HG03097 (cell line): ENCODE data around the gene ZDHHC4.

Experiments
- ATAC-seq: cut with Tn5 transposase; IDR thresholded peaks from one replicate; pipeline ENCODE4 v1.9.1; 2021; ENCODE audit not compliant: unreplicated experiment, low FRiP score

The ZDHHC4 gene

GRCh38 chr7:6604458-6604857, 27.2 kb downstream of the ZDHHC4 start:
- no peak for ATAC-seq

DNA sequence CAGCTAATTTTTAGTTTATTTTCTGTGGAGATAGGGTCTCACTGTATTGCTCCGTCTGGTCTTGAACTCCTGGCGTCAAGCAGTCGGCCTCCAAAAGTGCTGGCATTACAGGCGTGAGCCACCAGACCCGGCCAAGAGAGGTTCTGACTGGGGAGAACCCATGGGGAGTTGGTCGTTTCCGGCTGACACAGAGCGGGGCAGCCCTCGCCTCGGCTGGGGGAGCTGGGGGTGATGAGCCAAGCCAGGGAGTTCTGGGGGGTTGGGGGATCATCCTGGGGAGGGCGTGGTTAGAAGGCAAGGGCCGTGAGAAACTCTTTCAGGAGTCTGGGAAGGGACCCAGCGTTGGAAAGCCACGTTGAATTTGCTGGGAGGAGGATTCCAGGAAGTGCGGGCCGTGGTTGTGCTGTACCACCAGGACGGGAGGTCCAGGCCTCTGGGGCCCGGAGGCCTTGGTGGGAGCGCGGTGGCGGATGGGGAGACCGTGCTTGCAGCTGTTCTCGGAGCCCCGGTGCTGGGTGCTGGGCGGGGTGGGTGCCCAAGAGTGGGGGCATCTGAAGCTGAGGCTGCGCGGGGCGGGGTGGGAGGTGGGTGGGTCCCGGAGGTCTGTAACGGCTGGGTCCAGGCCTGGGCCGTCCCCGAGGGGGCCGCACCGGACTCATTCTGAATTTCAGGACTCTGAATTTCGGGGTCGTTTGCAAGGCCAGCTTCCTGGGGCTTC, 29.8 kb downstream of the ZDHHC4 start:
- no peak for ATAC-seq

GRCh38 chr7:6607651-6608051, 30.4 kb downstream of the ZDHHC4 start:
- no peak for ATAC-seq

DNA sequence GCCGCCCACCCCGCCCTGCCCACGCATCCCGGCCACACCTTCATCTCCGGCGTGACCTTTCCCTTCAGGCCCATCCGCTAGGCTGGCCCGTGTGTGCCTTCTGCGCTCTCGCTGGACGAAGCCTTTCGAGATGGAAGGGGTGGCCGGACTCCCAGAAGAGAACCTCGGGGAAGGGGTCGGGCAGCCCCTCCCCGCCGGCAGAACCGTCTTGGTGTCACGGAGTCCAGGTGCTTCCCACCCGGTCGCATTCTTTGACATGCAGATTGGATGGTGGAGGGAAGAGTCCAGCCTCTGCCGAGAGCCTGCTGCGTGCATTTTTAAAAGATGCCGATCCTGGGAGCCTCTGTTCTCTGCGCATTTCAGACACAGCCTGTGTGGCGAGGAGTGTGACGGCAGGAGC, 30.8 kb downstream of the ZDHHC4 start:
- no peak for ATAC-seq

DNA sequence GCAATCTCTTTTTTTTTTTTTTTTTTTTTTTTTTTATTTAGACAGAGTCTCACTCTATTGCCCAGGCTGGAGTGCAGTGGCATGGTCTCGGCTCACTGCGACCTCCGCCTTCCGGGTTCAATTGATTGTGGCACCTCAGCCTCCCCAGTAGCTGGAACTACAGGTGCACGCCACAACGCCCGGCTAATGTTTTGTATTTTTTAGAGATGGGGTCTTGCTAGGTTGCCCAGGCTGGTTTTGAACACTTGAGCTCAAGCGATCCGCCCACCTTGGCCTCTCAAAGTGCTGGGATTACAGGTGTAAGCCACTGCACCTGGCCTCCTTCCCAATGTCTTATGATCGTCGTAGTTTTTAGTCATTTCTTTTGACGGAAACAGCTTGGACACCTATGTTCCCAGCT, 31.5 kb downstream of the ZDHHC4 start:
- ATAC-seq = no peak

GRCh38 chr7:6612819-6613218, 35.6 kb downstream of the ZDHHC4 start:
- ATAC-seq = no peak

DNA sequence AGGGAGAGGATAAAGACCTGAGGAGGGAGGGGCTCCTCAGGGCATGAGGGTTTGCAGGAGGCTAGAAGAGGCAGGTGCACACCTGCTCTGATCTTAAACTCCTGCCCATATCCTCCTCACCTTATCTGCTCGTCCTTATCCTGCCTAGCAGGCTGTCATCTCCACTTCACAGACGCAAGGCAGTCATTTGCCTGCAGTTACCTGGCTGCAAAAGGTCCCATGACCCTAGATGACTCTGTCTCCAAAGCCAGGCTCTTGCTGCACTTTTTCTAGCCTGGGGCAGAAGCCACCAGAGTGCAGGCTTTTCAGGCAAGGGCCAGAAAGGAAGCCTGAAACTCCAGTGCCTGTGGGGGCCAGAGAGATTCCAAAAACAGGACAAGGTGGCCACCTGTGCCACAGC, 36.5 kb downstream of the ZDHHC4 start:
- ATAC-seq = no peak

GRCh38 chr7:6614953-6615722, 37.9 kb downstream of the ZDHHC4 start, which contains the start of gene ZNF853:
Gene ZNF853 (plus strand): TSS chr7:6615610. CDS start chr7:6616175, 565 bp downstream.
- ATAC-seq = no peak

- no peak for ATAC-seq
These were observed 38.7 kb downstream of the ZDHHC4 start for GRCh38 chr7:6615723-6616555.

GRCh38 chr7:6616854-6617643, 39.8 kb downstream of the ZDHHC4 start:
- ATAC-seq = no peak

- ATAC-seq = no peak
These were observed 41.4 kb downstream of the ZDHHC4 start for GRCh38 chr7:6618621-6619020.

DNA sequence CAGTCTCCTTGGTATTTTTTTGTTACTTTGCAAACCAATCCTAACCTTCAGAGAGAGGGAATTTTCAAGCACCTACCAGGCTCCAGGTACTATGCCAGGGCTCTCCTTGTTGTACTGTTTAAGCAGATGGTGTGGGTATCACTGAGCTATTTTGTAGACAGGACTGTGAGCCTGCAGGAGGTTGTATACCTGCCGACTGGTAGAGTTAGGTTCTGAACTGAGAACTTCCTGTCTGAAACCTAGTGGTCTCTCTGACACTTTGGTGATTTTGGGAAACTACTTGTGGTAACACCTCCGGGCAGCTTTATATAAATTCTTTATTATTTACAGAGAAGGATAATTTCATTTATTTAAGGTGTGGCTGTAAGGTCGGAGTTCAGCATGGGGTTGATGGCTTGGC, 42.7 kb downstream of the ZDHHC4 start:
- no peak for ATAC-seq

DNA sequence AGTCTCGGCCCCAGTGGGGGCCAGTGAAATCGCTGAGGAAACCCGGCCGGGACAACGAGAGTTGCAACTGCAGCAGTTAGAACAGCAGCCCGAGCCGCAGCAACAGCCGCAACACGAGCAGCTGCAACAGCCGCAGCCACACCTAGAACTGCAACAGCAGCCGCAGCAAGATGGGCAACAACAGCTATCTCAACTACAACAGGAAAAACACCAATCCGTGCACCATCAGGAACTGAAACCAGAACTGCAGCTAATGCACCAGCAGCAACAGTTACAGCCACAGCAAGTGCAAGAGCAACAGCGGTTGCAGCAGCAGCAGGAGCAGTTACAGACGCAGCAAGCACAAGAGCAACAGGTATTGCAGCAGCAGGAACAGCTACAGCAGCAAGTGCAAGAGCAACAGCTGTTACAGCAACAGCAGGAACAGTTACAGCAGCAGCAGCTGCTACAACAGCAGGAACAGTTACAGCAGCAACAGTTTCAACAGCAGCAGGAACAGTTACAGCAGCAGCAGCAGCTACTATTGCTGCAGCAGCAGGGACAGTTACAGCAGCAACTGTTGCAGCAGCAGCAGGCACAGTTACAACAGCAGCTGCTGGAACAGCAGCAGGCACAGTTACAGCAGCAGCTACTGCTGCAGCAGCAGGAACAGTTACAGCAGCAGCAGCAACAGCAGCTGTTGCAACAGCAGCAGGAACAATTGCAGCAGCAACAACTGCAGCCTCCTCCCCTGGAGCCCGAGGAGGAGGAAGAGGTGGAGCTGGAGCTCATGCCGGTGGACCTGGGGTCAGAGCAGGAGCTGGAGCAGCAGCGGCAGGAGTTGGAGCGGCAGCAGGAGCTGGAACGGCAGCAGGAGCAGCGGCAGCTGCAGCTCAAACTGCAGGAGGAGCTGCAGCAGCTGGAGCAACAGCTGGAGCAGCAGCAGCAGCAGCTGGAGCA, 44.2 kb downstream of the ZDHHC4 start:
- no peak for ATAC-seq

GRCh38 chr7:6622134-6622710, 45.0 kb downstream of the ZDHHC4 start:
- no peak for ATAC-seq

- no peak for ATAC-seq
These were observed 46.5 kb downstream of the ZDHHC4 start for GRCh38 chr7:6623589-6624245.

- ATAC-seq = no peak
These were observed 47.0 kb downstream of the ZDHHC4 start for GRCh38 chr7:6624246-6624611.

DNA sequence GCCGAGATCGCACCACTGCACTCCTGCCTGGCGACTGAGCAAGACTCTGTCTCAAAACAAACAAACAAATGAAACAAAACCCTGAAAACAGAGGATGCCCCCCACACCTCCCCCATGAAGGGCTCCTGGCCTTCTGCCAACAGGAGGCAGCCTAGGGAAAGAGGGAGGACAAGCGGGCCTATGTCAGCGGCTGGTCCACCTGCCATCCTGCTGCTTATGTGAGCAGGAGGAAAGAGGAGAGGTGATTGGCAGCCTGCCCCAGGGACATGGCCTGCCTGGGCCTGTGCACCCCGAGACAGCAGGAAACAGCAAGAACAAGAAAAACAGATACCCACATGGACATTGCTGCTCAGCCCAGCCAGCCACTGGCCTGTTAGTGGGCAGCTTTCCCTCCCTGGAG, 50.8 kb downstream of the ZDHHC4 start:
- ATAC-seq = no peak

GRCh38 chr7:6630007-6630849, 53.0 kb downstream of the ZDHHC4 start:
- ATAC-seq = no peak
